ENCODE data around the gene RANBP1. TPM values are rescaled to one million over a fixed set of nuclear protein-coding genes. Genes with fewer than 3 reads are reported as not detected.

RANBP1 gene
- polyA plus RNA-seq, 2 of the 4 experiments (the other 2 are of a cell fraction) = 239 to 338 TPM

DNA sequence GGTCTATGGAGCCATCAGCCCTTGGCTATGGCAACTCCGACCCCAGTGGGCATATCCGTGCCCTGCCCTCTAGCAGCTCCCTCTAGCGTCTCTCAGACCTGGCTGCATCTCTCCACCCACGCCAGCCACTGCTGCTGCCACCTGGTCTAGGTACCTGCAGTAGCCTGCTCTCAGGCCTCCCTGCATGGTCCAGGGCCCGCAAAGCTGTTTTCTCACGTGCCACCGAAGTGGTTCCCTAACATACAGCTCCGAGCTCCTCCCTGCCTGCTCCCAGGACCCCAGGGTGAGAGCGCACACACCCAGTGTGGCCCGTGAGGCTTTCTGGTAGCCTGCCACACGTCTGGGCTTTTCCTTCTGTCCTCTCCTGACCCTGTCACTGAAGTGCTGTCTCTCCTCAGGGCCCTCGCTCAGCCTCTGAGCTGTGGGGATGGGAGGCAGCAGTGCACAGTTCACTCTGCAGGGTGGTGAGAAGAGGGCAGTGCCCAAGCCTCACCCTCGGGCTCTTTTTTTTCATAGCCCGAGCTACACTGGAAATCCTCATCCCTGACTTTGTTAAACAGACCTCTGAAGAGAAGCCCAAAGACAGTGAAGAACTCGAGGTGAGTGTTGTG lies 21.6 kb upstream of the RANBP1 start:
- Histone ChIP-seq H3K4me2 (no peak overlapping the region), H3K4me1 (no peaks in the 10 kb centered on the region), H3K9me3 (0 out of 3 replicates have a peak, but pooled peaks cover 3% of the 10 kb centered on the region), H3K27ac (no peak overlapping the region), H3K4me3 (no peak overlapping the region)
- ATAC-seq (no peak; a peak in 1 of 6 replicates), FAIRE-seq (no peak), DNase-seq (ENCODE audit: low read depth in 1 of 2, low spot score in 1 of 2) (no peak)
- ChIA-PET CTCF (interaction anchor here (1.1 kb wide), 1 partner anchor 17 kb away, joined by 4 read pairs; no protein-coding TSS in a partner anchor), POLR2A (interaction anchor here (1.3 kb wide), 1 partner anchor 15 kb away, joined by 3 read pairs; no protein-coding TSS in a partner anchor)
- no peak for TF ChIP-seq ZSCAN20 (CRISPR knock-in tag; IDR thresholded peaks at IDR 0.05)
- TF ChIP-seq, protein P1, sequence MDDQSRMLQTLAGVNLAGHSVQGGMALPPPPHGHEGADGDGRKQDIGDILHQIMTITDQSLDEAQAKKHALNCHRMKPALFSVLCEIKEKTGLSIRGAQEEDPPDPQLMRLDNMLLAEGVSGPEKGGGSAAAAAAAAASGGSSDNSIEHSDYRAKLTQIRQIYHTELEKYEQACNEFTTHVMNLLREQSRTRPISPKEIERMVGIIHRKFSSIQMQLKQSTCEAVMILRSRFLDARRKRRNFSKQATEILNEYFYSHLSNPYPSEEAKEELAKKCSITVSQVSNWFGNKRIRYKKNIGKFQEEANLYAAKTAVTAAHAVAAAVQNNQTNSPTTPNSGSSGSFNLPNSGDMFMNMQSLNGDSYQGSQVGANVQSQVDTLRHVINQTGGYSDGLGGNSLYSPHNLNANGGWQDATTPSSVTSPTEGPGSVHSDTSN (IDR thresholded peaks at IDR 0.05) = no peak
- WGBS (ENCODE audit: missing lambda C conversion rate) = 98% methylated on average over 15 of the region's 15 CpGs

DNA sequence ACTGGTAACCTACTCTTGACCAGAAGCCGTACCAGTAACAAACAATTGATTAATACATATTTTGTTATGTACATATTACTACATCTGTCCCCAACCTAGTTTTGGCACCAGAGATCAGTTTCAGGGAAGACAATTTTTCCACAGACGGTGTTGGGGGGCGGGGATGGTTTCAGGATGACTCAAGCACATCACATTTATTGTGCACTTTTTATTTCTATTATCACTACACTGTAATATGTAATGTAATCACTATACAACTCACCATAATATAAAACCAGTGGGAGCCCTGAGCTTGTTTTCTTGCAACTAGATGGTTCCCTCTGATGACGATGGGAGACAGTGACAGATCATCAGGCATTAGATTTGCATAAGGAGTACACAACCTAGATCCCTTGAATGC lies 20.4 kb upstream of the RANBP1 start:
- no peak for FAIRE-seq
- ChIA-PET CTCF (interaction anchor here (0.5 to 1.4 kb wide), 2 partner anchors 13 to 560 kb away, joined by 4 to 7 read pairs; no protein-coding TSS in a partner anchor), POLR2A (no interaction called here)
- no peak overlapping the region for H3K4me2 ChIP-seq
- H3K4me1 ChIP-seq = no peaks in the 10 kb centered on the region
- H3K4me3 ChIP-seq = no peak overlapping the region
- no peak overlapping the region for H3K27ac ChIP-seq
- no peak for ATAC-seq
- H3K9me3 ChIP-seq = 0 out of 3 replicates have a peak, but pooled peaks cover 3% of the 10 kb centered on the region
- no peak for DNase-seq (ENCODE audit: low read depth in 1 of 2, low spot score in 1 of 2)
- 94% methylated on average over 4 of the region's 4 CpGs for WGBS (ENCODE audit: missing lambda C conversion rate)
- no peak for TF ChIP-seq NFE2L2 (conservative IDR thresholded peaks at IDR 0.05; ENCODE audit: low read length)
- no peak for TF ChIP-seq KDM5A (IDR thresholded peaks at IDR 0.05)
- TF ChIP-seq, protein P2, sequence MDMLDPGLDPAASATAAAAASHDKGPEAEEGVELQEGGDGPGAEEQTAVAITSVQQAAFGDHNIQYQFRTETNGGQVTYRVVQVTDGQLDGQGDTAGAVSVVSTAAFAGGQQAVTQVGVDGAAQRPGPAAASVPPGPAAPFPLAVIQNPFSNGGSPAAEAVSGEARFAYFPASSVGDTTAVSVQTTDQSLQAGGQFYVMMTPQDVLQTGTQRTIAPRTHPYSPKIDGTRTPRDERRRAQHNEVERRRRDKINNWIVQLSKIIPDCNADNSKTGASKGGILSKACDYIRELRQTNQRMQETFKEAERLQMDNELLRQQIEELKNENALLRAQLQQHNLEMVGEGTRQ (IDR thresholded peaks at IDR 0.05) = no peak
- TF ChIP-seq, protein P3, sequence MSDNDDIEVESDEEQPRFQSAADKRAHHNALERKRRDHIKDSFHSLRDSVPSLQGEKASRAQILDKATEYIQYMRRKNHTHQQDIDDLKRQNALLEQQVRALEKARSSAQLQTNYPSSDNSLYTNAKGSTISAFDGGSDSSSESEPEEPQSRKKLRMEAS (IDR thresholded peaks at IDR 0.05) = no peak
- TF ChIP-seq ZNF302 (CRISPR knock-in tag; IDR thresholded peaks at IDR 0.05) = no peak
- TF ChIP-seq ZSCAN20 (CRISPR knock-in tag; IDR thresholded peaks at IDR 0.05) = no peak
- no peak for TF ChIP-seq SMC3 (IDR thresholded peaks at IDR 0.05)
- TF ChIP-seq JUN (IDR thresholded peaks at IDR 0.05) = no peak
- TF ChIP-seq EHMT2 (IDR thresholded peaks at IDR 0.05; ENCODE audit: low read depth) = no peak
- no peak for TF ChIP-seq POLR2AphosphoS2 (conservative IDR thresholded peaks at IDR 0.05; ENCODE audit: low read length)
- TF ChIP-seq TP53 (CRISPR knock-in tag; IDR thresholded peaks at IDR 0.05) = no peak
- TF ChIP-seq CHD2 (IDR thresholded peaks at IDR 0.05; ENCODE audit: low read length, partially characterized antibody) = no peak
- TF ChIP-seq, protein P4, sequence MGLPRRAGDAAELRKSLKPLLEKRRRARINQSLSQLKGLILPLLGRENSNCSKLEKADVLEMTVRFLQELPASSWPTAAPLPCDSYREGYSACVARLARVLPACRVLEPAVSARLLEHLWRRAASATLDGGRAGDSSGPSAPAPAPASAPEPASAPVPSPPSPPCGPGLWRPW (IDR thresholded peaks at IDR 0.05) = no peak
- no peak for TF ChIP-seq HOXB5 (CRISPR knock-in tag; IDR thresholded peaks at IDR 0.05)
- TF ChIP-seq, protein P5, sequence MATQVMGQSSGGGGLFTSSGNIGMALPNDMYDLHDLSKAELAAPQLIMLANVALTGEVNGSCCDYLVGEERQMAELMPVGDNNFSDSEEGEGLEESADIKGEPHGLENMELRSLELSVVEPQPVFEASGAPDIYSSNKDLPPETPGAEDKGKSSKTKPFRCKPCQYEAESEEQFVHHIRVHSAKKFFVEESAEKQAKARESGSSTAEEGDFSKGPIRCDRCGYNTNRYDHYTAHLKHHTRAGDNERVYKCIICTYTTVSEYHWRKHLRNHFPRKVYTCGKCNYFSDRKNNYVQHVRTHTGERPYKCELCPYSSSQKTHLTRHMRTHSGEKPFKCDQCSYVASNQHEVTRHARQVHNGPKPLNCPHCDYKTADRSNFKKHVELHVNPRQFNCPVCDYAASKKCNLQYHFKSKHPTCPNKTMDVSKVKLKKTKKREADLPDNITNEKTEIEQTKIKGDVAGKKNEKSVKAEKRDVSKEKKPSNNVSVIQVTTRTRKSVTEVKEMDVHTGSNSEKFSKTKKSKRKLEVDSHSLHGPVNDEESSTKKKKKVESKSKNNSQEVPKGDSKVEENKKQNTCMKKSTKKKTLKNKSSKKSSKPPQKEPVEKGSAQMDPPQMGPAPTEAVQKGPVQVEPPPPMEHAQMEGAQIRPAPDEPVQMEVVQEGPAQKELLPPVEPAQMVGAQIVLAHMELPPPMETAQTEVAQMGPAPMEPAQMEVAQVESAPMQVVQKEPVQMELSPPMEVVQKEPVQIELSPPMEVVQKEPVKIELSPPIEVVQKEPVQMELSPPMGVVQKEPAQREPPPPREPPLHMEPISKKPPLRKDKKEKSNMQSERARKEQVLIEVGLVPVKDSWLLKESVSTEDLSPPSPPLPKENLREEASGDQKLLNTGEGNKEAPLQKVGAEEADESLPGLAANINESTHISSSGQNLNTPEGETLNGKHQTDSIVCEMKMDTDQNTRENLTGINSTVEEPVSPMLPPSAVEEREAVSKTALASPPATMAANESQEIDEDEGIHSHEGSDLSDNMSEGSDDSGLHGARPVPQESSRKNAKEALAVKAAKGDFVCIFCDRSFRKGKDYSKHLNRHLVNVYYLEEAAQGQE (IDR thresholded peaks at IDR 0.05) = no peak
- no peak for TF ChIP-seq EP300 (IDR thresholded peaks at IDR 0.05)
- no peak for TF ChIP-seq FOSL2 (IDR thresholded peaks at IDR 0.05)
- TF ChIP-seq FOSL2 (CRISPR knock-in tag; IDR thresholded peaks at IDR 0.05) = no peak
- TF ChIP-seq, protein P6, sequence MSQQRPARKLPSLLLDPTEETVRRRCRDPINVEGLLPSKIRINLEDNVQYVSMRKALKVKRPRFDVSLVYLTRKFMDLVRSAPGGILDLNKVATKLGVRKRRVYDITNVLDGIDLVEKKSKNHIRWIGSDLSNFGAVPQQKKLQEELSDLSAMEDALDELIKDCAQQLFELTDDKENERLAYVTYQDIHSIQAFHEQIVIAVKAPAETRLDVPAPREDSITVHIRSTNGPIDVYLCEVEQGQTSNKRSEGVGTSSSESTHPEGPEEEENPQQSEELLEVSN (IDR thresholded peaks at IDR 0.05; ENCODE audit: borderline replicate concordance, low read depth) = no peak
- no peak for TF ChIP-seq RFX5 (IDR thresholded peaks at IDR 0.05)
